Gastrocnemius medialis (tissue), 4 donors: ENCODE data around the gene DNAJA2. TPM values are rescaled to one million over a fixed set of nuclear protein-coding genes. Genes with fewer than 3 reads are reported as not detected.
"Not testable (repeated sequence)": the region's sequence is repeated elsewhere in the genome, so short reads cannot be mapped to it uniquely, and the experiment has no call there.

Experiments used
- ATAC-seq, 2 donors: fragments of 150-250 bp; one replicate each; pipeline ENCODE4 v1.9.1; 2016
- DNase-seq, 2 donors: peaks; one replicate each; pipeline ENCODE4 v3.0.0-alpha.2; 2019
- H3K27ac ChIP-seq, 4 donors: fragments of 200-600 bp; sonication (generic); 1 replicate in 1 of 4; 2 replicates in 3 of 4; pipeline ENCODE4 v1.5.1; 2016 to 2018; ENCODE audit warnings: mild to moderate bottlenecking in 2 of 4, moderate library complexity in 1 of 4
- H3K27me3 ChIP-seq, 3 donors: fragments of 200-600 bp; sonication (generic) in 2 of 3; 1 replicate in 1 of 3; 2 replicates in 2 of 3; pipeline versions ENCODE4 v1.5.1 to v1.6.0; 2016 to 2019; ENCODE audit warnings: mild to moderate bottlenecking in 1 of 3, moderate library complexity in 1 of 3
- H3K36me3 ChIP-seq, 2 donors: fragments of 200-600 bp; sonication (generic) in 1 of 2; one replicate each; pipeline ENCODE4 v1.5.1; 2017 to 2018
- H3K4me1 ChIP-seq, 2 donors: fragments of 200-600 bp; sonication (generic) in 1 of 2; one replicate each; pipeline ENCODE4 v1.5.1; 2016 to 2017; ENCODE audit warnings: mild to moderate bottlenecking in 2 of 2
- H3K4me3 ChIP-seq, 4 donors: fragments of 200-600 bp; sonication (generic) in 3 of 4; 1 replicate in 1 of 4; 2 replicates in 3 of 4; pipeline ENCODE4 v1.5.1; 2016 to 2019; ENCODE audit warnings: mild to moderate bottlenecking in 2 of 4
- H3K9me3 ChIP-seq, 3 donors: fragments of 200-600 bp; sonication (generic) in 2 of 3; 1 replicate in 1 of 3; 2 replicates in 2 of 3; pipeline ENCODE4 v1.5.1; 2016 to 2019
- CTCF ChIP-seq, 5 experiments: fragments of 450-650 bp in 3 of 5; fragments of 200-600 bp in 2 of 5; sonication (generic) in 2 of 5; IDR thresholded peaks in 4 of 5; conservative IDR thresholded peaks in 1 of 5; 1 replicate in 4 of 5; 2 replicates in 1 of 5; pipeline ENCODE4 v1.5.1; 2016 to 2019; ENCODE audit warnings: antibody characterized with exemption in 5 of 5, mild to moderate bottlenecking in 3 of 5, moderate library complexity in 3 of 5
- POLR2A ChIP-seq, 2 donors: fragments of 450-650 bp; IDR thresholded peaks; one replicate each; pipeline ENCODE4 v1.6.1; 2017; ENCODE audit warnings: antibody characterized with exemption in 2 of 2, mild to moderate bottlenecking in 2 of 2, moderate library complexity in 2 of 2
- in situ Hi-C, 4 donors: fragments of 200-750 bp; cut with MboI; loops; one replicate each; pipeline versions ENCODE4 v1.15.0 to v1.8.0; 2017; ENCODE audit warnings: low sequenced_read_pairs in 4 of 4
- intact Hi-C: fragments of 100-400 bp; cut with DNase I; formaldehyde crosslinking; loops from one replicate; pipeline ENCODE4 v1.15.1; 2023; ENCODE audit warnings: low total_unique reads
- total RNA-seq, 4 donors: library from RNA; depleted of rRNA; stranded (reverse); fragments of >200 nt; gene quantifications; one replicate each; pipeline versions ENCODE4 v1.1.0 to v1.2.3, GENCODE V29; 2016

Gene DNAJA2
- total RNA-seq, 4 donors from 2014 or later = 57.4 to 79.6 (median 70.5) TPM

DNA sequence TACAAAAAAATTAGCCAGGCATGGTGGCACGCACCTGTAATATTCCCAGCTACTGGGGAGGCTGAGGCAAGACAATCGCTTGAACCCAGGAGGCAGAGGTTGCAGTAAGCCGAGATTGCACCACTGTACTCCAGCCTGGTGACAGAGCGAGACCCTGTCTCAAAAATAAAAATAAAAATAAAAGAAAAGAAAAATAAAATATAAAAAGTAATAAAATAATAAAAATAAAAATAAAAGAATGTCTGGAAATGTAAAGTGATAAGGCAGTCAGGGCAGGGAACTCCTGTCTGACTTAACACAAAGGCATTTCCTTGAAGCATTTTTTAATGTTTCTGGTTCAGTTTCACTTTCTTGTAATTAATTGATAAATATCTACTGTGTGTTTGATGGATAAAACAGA is 34.7 kb upstream of the DNAJA2 start:
- no peak overlapping the region for H3K27ac ChIP-seq
- no peak for DNase-seq
- H3K4me1 ChIP-seq = no peaks in the 10 kb centered on the region
- intact Hi-C loops = no loop called here
- no peaks in the 10 kb centered on the region for H3K27me3 ChIP-seq
- no peaks in the 10 kb centered on the region for H3K36me3 ChIP-seq
- no peaks in the 10 kb centered on the region for H3K9me3 ChIP-seq
- ATAC-seq = no peak
- in situ Hi-C loops = no loop called here
- no peak overlapping the region for H3K4me3 ChIP-seq
- TF ChIP-seq POLR2A (IDR thresholded peaks at IDR 0.05) (no peak), CTCF (IDR thresholded peaks at IDR 0.05 in 4 of 5, conservative IDR thresholded peaks at IDR 0.05 in 1 of 5) (no peak)

- in situ Hi-C loops = no loop called here
- no peak for DNase-seq
Observed at GRCh38 chr16:47004652-47005051, 31.2 kb upstream of the DNAJA2 start.

GRCh38 chr16:47000066-47000465 is 26.6 kb upstream of the DNAJA2 start:
- ATAC-seq, intact Hi-C loops, H3K9me3 ChIP-seq, H3K4me1 ChIP-seq, DNase-seq, H3K4me3 ChIP-seq, H3K27me3 ChIP-seq, in situ Hi-C loops, H3K36me3 ChIP-seq, H3K27ac ChIP-seq: not testable (repeated sequence)

More at GRCh38 chr16:47004652-47005051, 31.2 kb upstream of the DNAJA2 start:
- Histone ChIP-seq H3K4me1 (no peaks in the 10 kb centered on the region), H3K27ac (no peak overlapping the region), H3K9me3 (no peaks in the 10 kb centered on the region), H3K36me3 (no peaks in the 10 kb centered on the region), H3K4me3 (no peak overlapping the region), H3K27me3 (no peaks in the 10 kb centered on the region)
- intact Hi-C loops = no loop called here
- no peak for ATAC-seq
- TF ChIP-seq CTCF (IDR thresholded peaks at IDR 0.05 in 4 of 5, conservative IDR thresholded peaks at IDR 0.05 in 1 of 5) (no peak), POLR2A (IDR thresholded peaks at IDR 0.05) (no peak)

DNA sequence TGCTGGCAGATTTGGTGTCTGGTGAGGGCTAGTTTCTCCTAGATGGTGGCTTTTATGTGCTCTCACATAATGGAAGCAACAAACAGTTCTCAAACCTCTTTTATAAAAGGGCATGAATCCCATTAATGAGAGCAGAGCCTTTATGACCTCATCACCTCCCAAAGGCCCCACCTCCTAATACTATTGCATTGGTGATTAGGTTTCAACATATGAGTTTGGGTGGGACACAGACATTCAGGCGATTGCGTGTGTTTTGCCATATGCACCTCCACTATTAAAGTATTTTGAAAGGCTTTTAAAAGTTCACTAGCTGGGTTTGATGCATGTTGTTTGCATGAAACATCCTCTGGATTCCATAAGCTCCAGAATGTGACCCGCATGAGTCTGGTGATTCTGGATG is 24.4 kb upstream of the DNAJA2 start:
- H3K27ac ChIP-seq = no peak overlapping the region
- no peaks in the 10 kb centered on the region for H3K27me3 ChIP-seq
- in situ Hi-C loops = no loop called here
- ATAC-seq (no peak), DNase-seq (no peak)
- no peaks in the 10 kb centered on the region for H3K9me3 ChIP-seq
- H3K4me3 ChIP-seq = no peak overlapping the region
- no peak for TF ChIP-seq CTCF (IDR thresholded peaks at IDR 0.05 in 4 of 5, conservative IDR thresholded peaks at IDR 0.05 in 1 of 5)
- TF ChIP-seq POLR2A (IDR thresholded peaks at IDR 0.05) = no peak
- H3K4me1 ChIP-seq = no peaks in the 10 kb centered on the region
- intact Hi-C loops = no loop called here
- no peaks in the 10 kb centered on the region for H3K36me3 ChIP-seq

DNA sequence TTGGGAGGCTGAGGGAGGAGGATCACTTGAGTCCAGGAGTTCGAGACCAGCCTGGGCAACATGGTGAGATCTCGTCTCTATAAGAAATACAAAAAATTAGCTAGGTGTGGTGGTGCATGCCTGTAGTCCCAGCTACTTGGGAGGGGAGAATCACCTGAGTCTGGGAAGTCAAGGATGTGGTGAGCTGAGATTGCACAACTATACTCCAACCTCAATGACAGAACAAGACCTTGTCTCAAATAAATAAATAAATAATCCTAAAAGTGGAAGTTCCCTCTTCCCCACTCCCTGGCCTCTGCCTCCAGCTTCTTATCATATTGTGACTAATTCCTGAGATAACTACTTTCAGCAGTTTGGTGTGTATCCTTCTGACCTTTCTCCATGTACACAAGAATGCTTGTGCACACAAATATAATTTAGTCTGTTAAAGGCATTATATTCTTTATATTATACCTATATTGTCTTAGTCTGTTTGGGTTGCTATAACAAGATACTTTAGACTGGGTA is 23.5 kb upstream of the DNAJA2 start:
- H3K9me3 ChIP-seq = no peaks in the 10 kb centered on the region
- in situ Hi-C loops = no loop called here
- no peaks in the 10 kb centered on the region for H3K4me1 ChIP-seq
- ATAC-seq = no peak
- no peak overlapping the region for H3K4me3 ChIP-seq
- DNase-seq = no peak
- H3K27me3 ChIP-seq = no peaks in the 10 kb centered on the region
- intact Hi-C loops = no loop called here
- TF ChIP-seq POLR2A (IDR thresholded peaks at IDR 0.05) = no peak
- no peak for TF ChIP-seq CTCF (IDR thresholded peaks at IDR 0.05 in 4 of 5, conservative IDR thresholded peaks at IDR 0.05 in 1 of 5)
- H3K36me3 ChIP-seq = no peaks in the 10 kb centered on the region
- no peak overlapping the region for H3K27ac ChIP-seq
